ENCODE data around the gene USP35. TPM values are rescaled to one million over a fixed set of nuclear protein-coding genes. Genes with fewer than 3 reads are reported as not detected.

The USP35 gene
- total and polyA plus RNA-seq, 2 experiments from 2014 or later, result 11.1 to 35.0 TPM

DNA sequence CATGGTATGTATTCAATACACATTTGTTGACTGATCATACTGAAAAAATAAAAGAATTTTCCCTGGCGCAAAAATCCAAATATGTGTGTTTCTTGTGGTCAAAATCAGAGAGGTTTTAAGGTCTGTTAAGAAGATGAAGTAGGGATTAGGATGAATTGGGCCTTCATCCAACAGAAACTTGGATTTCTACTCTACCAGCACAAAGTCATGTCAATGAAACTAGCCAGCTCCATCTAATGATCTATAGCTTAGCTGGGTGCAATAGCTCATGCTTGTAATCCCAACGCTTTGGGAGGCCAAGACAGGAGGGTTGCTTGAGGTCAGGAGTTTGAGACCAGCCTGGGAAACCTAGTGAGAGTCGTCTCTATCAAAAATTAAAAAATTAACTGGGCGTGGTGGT lies 65.5 kb downstream of the USP35 start:
- H3K4me3 ChIP-seq, result no peak overlapping the region

DNA sequence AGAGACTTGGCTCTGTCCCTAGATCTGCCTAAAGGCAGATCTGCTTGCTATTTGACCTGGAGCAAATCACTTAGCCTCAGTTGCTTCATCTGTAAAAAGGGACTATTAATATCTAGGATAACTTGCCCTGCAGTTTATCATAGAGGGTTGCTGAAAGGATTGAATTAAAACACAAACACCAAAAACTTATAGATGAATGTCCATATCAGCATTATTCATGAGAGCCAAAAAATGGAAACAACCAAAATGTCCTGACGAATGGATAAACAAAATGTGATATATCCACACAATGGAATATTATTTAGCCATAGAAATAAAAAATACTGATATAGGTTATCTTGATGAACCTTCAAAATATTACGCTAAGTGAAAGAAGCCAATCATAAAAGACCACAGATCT lies 67.2 kb downstream of the USP35 start:
- H3K36me3 ChIP-seq, result no peaks in the 10 kb centered on the region
- TF ChIP-seq, protein P1, sequence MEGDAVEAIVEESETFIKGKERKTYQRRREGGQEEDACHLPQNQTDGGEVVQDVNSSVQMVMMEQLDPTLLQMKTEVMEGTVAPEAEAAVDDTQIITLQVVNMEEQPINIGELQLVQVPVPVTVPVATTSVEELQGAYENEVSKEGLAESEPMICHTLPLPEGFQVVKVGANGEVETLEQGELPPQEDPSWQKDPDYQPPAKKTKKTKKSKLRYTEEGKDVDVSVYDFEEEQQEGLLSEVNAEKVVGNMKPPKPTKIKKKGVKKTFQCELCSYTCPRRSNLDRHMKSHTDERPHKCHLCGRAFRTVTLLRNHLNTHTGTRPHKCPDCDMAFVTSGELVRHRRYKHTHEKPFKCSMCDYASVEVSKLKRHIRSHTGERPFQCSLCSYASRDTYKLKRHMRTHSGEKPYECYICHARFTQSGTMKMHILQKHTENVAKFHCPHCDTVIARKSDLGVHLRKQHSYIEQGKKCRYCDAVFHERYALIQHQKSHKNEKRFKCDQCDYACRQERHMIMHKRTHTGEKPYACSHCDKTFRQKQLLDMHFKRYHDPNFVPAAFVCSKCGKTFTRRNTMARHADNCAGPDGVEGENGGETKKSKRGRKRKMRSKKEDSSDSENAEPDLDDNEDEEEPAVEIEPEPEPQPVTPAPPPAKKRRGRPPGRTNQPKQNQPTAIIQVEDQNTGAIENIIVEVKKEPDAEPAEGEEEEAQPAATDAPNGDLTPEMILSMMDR (IDR thresholded peaks at IDR 0.05; ENCODE audit: low read depth, low read length), result no peak
- no peak overlapping the region for H3K4me3 ChIP-seq
- H3K27me3 ChIP-seq, result no peaks in the 10 kb centered on the region
- H3K4me1 ChIP-seq (ENCODE audit: low read depth), result no peaks in the 10 kb centered on the region
- DNase-seq (ENCODE audit: low read depth in 1 of 2, low spot score in 1 of 2), result no peak
- H3K27ac ChIP-seq, result no peak overlapping the region
- H3K9me3 ChIP-seq (ENCODE audit: low read depth), result no peaks in the 10 kb centered on the region

More for the DNA sequence above, 65.5 kb downstream of the USP35 start:
- Histone ChIP-seq H3K36me3 (peaks cover 2% of the 10 kb centered on the region), H3K9me3 (ENCODE audit: low read depth) (no peaks in the 10 kb centered on the region), H3K4me1 (ENCODE audit: low read depth) (no peaks in the 10 kb centered on the region), H3K27ac (no peak overlapping the region), H3K27me3 (no peaks in the 10 kb centered on the region)
- DNase-seq (ENCODE audit: low read depth in 1 of 2, low spot score in 1 of 2), result no peak
- TF ChIP-seq, protein P1 (IDR thresholded peaks at IDR 0.05; ENCODE audit: low read depth, low read length), result no peak

DNA sequence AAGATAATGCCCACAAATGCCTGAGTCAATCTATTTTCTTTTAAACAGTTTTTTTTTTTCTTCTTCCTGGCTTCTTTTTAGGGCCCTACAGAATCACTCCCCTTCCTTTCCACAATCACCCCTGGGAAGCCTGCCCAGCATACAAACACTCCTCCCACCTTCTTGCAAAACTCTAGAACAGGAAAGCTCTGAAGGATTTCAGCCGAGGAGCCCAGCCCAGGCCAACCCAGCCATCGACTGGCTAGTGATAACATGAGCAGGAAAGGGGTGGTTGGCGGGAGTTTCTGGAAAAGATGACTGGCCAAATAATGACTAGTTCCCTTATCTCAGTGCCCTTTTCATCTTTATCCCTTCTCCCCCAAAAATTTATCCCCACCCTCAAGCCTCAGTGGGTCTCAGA lies 68.2 kb downstream of the USP35 start:
- Histone ChIP-seq H3K4me1 (ENCODE audit: low read depth) (peaks cover 10% of the 10 kb centered on the region), H3K9me3 (ENCODE audit: low read depth) (no peaks in the 10 kb centered on the region), H3K36me3 (no peaks in the 10 kb centered on the region), H3K27ac (no peak overlapping the region), H3K4me3 (no peak overlapping the region), H3K27me3 (no peaks in the 10 kb centered on the region)
- peak in 1 of 2 donors; percentile 98 for DNase-seq (ENCODE audit: low read depth in 1 of 2, low spot score in 1 of 2)
- TF ChIP-seq, protein P1 (IDR thresholded peaks at IDR 0.05; ENCODE audit: low read depth, low read length), result no peak

DNA sequence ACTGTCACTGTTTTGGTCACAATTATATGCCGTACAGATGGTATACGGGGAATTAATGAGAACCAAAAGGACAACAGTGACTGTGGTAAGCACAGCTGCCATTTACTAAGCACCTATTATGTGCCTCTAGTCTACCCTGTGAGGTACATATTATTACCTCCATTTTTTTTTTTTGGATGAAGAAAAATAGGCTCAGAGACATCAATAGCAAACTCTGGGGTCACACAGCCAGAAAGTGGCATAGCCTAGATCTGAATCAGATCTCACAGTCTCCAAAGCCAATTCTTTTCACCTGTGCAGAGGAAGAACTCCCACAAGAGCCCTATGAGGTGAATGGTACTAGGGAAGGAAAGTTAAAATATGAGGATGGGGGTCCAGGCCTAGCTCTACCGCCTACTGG lies 68.9 kb downstream of the USP35 start:
- TF ChIP-seq, protein P1 (IDR thresholded peaks at IDR 0.05; ENCODE audit: low read depth, low read length), result no peak
- Histone ChIP-seq H3K27me3 (no peaks in the 10 kb centered on the region), H3K27ac (no peak overlapping the region), H3K36me3 (no peaks in the 10 kb centered on the region), H3K4me1 (ENCODE audit: low read depth) (peaks cover 15% of the 10 kb centered on the region), H3K9me3 (ENCODE audit: low read depth) (no peaks in the 10 kb centered on the region), H3K4me3 (no peak overlapping the region)
- DNase-seq (ENCODE audit: low read depth in 1 of 2, low spot score in 1 of 2), result no peak

DNA sequence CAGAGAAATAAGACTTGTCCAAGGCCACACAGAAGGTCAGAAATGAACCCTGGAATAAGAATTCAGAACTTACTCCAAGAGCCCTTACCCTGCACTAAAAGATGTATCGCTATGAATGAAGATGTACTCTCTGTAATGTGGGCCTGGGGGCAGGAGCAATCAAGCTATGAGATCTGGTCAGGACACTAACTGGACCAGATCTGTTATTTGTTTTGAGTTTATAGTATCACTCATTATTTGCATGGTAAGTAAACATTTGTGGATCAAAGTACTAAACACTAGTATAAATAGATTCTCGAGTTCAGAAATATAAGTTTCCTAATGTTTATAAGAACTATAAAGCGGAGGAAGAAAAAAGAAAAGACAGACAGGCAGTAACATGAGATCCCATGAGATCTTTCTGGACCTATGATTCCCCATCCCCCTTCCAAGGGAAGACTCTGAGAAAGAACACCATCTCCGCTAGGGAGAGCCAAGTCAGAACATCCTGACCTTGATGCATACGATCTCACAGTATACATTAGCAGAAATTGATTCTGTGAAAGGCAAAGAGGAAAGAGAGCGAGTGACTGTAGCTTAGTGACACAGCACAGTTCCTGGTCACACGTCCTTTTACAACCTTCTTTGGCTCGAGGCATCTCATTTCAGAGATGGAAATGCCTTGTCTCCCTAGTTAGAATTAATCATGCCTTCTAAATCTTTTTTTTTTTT lies 71.2 kb downstream of the USP35 start:
- no peaks in the 10 kb centered on the region for H3K9me3 ChIP-seq (ENCODE audit: low read depth)
- H3K4me3 ChIP-seq, result no peak overlapping the region
- H3K27ac ChIP-seq, result no peak overlapping the region
- DNase-seq (ENCODE audit: low read depth in 1 of 2, low spot score in 1 of 2), result no peak
- H3K4me1 ChIP-seq (ENCODE audit: low read depth), result peaks cover 15% of the 10 kb centered on the region
- no peaks in the 10 kb centered on the region for H3K27me3 ChIP-seq
- TF ChIP-seq, protein P1 (IDR thresholded peaks at IDR 0.05; ENCODE audit: low read depth, low read length), result no peak
- H3K36me3 ChIP-seq, result no peaks in the 10 kb centered on the region

All from cardiac muscle cell (in vitro differentiated cells and primary cell).